GM23248 (cell line): ENCODE measurements around the gene DNAJB8.

Source experiments
- EZH2 ChIP-seq: fragments of 200-600 bp; sonication (generic); IDR thresholded peaks from 2 replicates; pipeline ENCODE4 v1.6.1; 2018; ENCODE audit warnings: antibody characterized with exemption, mild to moderate bottlenecking; ENCODE audit not compliant: insufficient read depth, poor library complexity, severe bottlenecking
- EZH2phosphoT487 ChIP-seq: fragments of 200-600 bp; sonication (generic); IDR thresholded peaks from 2 replicates; pipeline ENCODE4 v1.6.1; 2018; ENCODE audit warnings: antibody characterized with exemption, moderate library complexity, mild to moderate bottlenecking, low read depth; ENCODE audit not compliant: insufficient read depth

DNA sequence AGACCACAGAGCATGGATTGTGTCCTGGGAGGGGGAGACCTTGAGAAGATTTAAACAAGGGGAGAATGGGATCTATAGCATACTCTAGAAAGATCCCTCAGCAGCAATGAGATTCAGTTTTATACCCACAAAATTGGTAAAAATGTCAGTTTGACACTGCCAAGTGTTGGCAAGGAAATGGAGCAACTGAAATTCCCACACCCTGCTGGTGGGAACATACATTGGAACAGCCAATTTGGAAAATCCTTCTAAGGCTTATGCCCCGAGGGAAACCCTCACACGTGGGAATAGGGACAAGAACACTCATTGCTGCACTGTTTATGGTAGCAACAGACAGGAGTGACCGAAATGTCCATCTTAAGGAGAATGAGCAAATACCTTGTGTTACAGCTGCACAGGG lies 5.0 kb upstream of the DNAJB8 start:
- no peak for TF ChIP-seq EZH2
- TF ChIP-seq EZH2phosphoT487, result no peak
